GM13976 (cell line): Measurements from ENCODE around the gene DEFB114.

ENCODE experiments used
- DNase-seq: peaks from one replicate; pipeline ENCODE4 v3.0.0; 2012; ENCODE audit warnings: low spot score
- in situ Hi-C: fragments of 300-500 bp; cut with MboI; formaldehyde crosslinking; loops from one replicate; pipeline ENCODE4 v1.12.0; 2022; ENCODE audit warnings: low sequenced_read_pairs, mixed read lengths, inconsistent platforms; ENCODE audit not compliant: unreplicated experiment
- TF ChIP-seq, protein P1 (sequence below): IDR thresholded peaks from 2 replicates; pipeline ENCODE4 v1.5.1; 2012; ENCODE audit warnings: borderline replicate concordance, mild to moderate bottlenecking; ENCODE audit not compliant: insufficient read depth; ENCODE audit errors: extremely low read depth, missing control alignments, control extremely low read depth

DEFB114 gene

DNA sequence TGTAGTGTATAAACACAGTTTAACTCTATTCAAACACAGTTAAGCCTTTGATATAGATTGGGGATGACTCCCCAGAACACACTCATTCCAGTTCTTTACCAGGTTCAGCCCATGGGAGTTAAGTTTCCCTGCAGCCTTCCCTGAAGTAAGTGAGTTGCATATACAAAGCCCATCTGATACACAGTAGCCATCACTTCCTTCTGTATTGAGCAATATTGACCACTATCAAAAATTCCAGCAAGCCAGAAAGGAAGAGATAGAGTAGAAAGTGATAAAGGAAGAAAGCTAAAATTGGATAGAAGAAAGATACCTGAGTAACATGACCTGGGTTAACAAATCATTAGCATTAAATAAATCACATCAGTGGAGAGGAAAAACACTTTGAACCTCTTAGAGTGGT, 34.6 kb downstream of the DEFB114 start:
- in situ Hi-C loops, result no loop called here
- no peak for DNase-seq
- TF ChIP-seq, protein P1, sequence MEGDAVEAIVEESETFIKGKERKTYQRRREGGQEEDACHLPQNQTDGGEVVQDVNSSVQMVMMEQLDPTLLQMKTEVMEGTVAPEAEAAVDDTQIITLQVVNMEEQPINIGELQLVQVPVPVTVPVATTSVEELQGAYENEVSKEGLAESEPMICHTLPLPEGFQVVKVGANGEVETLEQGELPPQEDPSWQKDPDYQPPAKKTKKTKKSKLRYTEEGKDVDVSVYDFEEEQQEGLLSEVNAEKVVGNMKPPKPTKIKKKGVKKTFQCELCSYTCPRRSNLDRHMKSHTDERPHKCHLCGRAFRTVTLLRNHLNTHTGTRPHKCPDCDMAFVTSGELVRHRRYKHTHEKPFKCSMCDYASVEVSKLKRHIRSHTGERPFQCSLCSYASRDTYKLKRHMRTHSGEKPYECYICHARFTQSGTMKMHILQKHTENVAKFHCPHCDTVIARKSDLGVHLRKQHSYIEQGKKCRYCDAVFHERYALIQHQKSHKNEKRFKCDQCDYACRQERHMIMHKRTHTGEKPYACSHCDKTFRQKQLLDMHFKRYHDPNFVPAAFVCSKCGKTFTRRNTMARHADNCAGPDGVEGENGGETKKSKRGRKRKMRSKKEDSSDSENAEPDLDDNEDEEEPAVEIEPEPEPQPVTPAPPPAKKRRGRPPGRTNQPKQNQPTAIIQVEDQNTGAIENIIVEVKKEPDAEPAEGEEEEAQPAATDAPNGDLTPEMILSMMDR, result no peak

DNA sequence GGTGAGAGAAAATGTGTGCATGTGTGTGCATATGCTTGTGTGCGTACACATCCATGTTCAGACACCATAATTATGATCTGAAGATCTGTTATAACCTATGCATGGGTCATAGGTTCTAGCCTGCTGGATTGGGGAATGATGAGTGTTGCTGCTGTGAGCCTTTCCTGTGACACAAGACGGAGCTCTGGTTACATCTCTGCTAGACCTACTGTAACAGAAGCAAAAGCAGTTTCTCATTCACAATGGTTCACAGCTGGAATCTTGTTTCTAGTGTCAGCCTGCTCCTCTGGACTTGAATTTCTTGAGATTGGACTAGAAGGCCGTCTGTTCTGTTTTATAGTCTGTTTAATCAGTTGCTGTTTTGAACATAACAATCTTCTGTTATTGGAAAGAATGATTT, 40.1 kb downstream of the DEFB114 start:
- TF ChIP-seq, protein P1, result no peak
- in situ Hi-C loops, result no loop called here
- no peak for DNase-seq

DNA sequence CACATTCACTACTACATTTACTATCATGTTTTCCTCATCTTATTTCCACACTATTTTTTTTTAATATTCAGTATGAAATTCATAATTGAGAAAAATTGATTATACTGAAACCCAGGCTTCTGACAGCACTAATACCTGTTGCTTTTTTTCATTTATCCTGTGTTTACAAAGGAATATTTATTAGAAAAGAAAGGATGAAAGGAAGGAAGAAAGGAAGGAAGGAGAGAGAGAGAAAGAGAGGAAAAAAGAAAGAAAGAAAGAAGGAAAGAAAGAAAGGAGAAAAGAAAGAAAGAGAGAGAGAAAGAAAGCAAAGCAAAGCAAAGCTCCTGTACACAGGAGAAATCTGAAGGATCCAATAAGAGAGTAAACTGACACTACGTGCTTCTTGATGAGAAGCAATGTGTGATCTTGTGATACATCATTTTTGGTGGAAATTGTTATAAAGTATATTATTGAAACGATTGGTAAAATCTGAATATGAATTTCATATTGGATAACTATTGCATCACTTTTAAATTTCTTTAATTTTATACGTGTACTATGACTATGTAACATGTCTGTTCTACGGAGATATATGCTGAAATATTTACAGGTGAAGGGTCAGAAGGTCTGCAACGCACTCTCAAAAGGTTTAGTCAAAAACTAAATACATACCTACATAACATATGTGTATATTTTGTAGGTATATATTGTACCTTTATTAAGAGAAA, 43.9 kb downstream of the DEFB114 start:
- DNase-seq, result no peak
- TF ChIP-seq, protein P1, result no peak
- in situ Hi-C loops, result no loop called here

DNA sequence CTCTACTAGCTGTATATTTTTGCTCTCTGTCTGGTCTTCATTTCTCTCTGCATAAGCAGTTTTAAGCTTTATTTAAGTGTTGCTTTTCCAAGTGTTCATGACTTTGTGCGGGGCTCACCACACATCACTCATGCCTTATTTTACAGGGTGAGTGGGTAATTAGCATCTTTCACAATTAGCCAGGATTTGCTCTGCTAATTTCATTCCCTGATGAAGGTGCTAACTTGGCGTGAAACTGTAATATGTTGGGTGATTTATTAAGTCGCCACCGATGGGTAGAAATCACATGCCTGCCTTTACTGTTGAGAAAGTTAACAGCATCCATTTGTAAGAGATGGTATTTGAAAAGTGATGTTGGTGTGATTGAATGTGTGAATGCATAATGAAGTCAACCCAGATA, 44.7 kb downstream of the DEFB114 start:
- no peak for DNase-seq
- in situ Hi-C loops, result no loop called here
- TF ChIP-seq, protein P1, result no peak

DNA sequence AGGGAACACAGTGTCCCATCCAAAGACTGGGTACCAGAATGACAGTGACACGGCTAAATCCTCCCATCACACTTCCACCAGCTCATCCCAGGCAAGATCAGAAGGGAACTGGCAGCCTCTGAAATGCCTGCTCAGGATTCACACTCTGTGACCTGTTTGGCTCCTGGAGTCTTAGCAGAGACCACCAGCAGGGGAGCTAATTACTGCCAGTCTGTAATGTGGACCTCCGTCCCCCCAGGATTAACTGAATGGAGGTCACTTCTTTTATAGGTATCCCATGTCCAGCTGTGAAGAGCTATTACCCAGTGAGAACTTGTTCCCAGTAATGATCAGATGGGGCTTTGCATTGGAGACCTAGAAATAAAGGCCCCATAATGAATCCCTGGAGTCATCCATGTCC, 45.2 kb downstream of the DEFB114 start:
- DNase-seq, result no peak
- TF ChIP-seq, protein P1, result no peak
- in situ Hi-C loops, result no loop called here

DNA sequence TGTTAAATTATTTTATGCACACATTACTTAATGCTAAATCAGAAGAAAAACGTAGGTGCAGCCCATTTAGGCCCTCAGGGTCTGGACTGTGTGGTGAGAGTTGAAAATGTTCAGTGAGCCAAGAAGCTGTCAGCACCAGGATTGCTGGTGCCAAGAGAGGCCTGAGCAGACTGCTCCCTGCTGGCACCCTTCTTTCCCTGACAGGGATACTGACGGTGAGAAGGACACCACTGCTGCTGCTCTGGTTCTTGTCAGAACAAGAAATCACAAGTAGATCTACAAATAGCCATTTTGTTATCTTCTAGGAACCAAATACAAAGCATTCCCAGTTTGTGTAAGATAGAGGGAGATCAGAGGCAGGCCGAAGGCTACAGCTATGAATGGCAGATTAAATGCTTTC, 48.9 kb downstream of the DEFB114 start:
- in situ Hi-C loops, result no loop called here
- TF ChIP-seq, protein P1, result no peak
- DNase-seq, result no peak
